ENCODE measurements around the gene FAM124A.
A peak's percentile ranks its signal among the peaks of the same experiment; 100 is the strongest.

The FAM124A gene

DNA sequence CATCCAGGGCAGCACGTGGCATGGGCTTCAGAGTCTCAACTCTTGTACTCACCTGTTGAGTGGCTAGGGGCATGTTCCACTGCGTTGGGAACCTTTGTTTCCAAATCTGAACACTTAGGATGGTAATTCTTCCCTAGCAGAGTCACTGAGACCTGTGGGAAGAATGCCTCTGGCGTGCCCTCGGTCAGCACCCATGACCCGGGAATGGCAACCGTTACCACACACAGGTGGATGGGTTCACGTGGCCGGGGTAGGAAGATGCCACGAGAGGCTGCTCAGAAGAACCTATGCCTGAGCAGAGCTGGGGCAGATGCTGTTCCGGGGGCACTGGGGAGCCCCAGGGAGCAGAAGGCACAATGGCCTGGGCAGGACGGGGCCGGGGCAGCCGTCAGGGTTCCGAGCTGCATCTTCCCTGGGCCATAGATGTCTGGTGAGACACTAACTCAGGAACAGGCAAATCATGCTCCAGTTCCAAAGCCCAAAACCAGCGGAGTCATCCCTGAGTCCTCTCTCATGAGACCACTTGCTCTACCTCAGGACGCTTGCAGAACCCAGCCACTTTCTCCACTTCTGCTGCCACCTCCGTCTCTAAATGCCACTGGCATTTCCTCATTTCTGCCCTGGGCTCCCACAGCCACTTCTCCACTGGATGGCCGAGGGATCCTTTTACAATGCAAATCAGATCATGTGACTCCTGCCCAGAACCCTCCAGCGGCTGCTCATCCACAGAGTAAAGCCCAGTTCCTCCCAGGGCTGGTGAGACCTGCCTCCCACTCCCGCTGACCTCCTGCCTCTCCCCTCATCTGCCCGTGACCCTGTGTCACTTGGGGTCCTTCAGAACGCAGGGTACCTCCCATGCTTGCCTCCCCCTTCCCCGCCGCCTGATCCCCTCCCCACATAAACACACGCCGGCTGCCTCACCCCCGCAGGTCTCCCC, 36.7 kb downstream of the FAM124A start:
- TF ChIP-seq, protein P1, sequence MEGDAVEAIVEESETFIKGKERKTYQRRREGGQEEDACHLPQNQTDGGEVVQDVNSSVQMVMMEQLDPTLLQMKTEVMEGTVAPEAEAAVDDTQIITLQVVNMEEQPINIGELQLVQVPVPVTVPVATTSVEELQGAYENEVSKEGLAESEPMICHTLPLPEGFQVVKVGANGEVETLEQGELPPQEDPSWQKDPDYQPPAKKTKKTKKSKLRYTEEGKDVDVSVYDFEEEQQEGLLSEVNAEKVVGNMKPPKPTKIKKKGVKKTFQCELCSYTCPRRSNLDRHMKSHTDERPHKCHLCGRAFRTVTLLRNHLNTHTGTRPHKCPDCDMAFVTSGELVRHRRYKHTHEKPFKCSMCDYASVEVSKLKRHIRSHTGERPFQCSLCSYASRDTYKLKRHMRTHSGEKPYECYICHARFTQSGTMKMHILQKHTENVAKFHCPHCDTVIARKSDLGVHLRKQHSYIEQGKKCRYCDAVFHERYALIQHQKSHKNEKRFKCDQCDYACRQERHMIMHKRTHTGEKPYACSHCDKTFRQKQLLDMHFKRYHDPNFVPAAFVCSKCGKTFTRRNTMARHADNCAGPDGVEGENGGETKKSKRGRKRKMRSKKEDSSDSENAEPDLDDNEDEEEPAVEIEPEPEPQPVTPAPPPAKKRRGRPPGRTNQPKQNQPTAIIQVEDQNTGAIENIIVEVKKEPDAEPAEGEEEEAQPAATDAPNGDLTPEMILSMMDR (IDR thresholded peaks at IDR 0.05): no peak
- Mint-ChIP-seq H3K9me3 (no peaks in the 10 kb centered on the region), H3K36me3 (ENCODE audit: low read depth) (no peaks in the 10 kb centered on the region), H3K27me3 (ENCODE audit: low read depth, poor library complexity) (peaks cover 10% of the 10 kb centered on the region), H3K4me1 (peaks cover 41% of the 10 kb centered on the region), H3K27ac (peak overlapping the region; percentile 16), H3K4me3 (no peak overlapping the region)
- peak; percentile 47 for DNase-seq

DNA sequence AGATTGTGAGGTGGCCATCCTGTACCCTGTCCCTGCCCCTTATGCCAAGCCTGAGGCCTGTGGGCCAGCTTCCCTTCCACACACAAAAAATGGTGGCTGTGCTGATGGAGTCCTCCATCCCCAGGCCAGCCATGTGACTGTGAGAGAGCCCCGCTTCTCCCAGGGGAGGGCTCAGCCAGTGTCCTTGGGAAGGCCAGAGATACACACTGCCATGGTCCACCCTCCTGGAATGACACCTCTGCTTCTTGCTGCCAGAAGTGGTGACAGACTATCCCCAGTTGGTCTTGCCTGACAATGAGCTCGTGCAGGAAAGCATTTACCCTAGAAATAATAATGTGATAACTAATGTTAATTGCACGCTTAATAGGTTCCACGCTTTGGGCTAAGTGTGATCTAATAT, 38.0 kb downstream of the FAM124A start:
- no peak for DNase-seq
- no peak overlapping the region for H3K27ac Mint-ChIP-seq

DNA sequence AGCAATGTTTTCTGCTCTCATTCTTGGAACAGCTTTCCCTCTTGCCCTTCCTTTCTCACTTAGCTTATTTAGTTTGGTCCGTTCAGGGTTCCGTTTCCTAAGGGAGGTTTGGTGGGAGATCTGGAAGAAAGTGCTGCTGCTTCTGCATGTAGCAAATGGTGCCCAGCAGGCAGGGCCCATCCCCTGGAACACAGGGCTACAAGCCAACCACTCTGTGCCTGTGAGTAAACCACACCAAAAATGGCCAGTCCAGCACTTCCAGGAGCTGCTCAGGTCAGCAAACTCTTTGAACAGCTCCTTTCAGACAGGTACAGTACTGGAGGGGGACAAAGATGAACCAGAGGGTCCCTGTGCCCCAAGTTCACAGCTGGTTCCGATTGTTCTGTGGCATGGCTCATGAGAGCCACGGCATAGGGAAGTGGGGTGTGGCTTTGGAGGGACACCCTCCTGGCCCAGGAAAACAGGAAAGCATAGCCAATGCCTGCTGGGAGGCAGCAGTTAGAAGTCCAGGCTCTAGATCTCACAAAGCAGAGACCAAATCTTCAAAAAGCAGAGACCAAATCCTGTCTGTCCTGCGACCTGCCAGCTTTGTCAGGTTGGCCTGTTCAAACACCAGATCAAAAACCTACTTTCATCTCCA, 39.5 kb downstream of the FAM124A start:
- DNase-seq: no peak
- Mint-ChIP-seq H3K9me3 (no peaks in the 10 kb centered on the region), H3K27ac (peak overlapping the region; percentile 33), H3K27me3 (ENCODE audit: low read depth, poor library complexity) (peaks cover 9% of the 10 kb centered on the region), H3K36me3 (ENCODE audit: low read depth) (no peaks in the 10 kb centered on the region), H3K4me3 (no peak overlapping the region), H3K4me1 (peaks cover 41% of the 10 kb centered on the region)
- TF ChIP-seq, protein P1 (IDR thresholded peaks at IDR 0.05): no peak

More for the DNA sequence above, 38.0 kb downstream of the FAM124A start:
- Mint-ChIP-seq H3K4me1 (peaks cover 41% of the 10 kb centered on the region), H3K27me3 (ENCODE audit: low read depth, poor library complexity) (peaks cover 9% of the 10 kb centered on the region), H3K9me3 (no peaks in the 10 kb centered on the region), H3K36me3 (ENCODE audit: low read depth) (no peaks in the 10 kb centered on the region), H3K4me3 (no peak overlapping the region)
- TF ChIP-seq, protein P1 (IDR thresholded peaks at IDR 0.05): no peak

DNA sequence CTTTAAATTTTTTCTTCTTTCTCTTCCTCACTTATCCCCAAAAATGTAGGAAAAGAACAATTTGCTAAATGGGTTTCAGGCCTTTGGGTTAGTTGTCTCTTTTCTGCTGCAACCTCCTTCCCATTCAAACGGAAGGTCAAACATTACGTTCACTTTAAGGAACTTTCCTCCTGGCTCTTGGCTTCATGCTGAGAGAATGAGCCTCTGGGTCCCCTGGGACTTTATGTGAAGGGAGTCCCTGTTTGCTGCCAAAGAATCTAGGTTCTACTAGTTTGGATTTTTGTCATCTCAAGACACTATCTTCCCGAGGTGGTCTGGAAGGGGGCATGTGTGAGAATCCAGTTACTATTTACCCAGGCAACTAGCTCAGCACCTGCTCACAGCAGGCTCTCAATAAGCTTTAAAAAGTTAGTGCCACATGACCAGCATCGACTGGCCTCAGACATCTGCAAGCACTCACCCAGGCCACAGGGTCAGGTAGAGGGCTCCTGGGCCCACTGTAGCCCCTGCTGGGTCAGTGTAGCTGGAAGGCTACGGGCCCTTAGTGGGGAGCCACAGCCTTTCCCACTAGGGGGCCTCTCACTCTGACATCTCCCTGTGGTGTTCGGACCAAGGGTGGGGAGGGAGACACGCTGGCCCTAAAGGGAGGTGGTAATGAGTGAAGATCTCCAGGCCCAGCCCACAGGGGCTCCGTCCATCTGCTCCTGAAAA, 40.5 kb downstream of the FAM124A start:
- no peak overlapping the region for H3K27ac Mint-ChIP-seq
- no peaks in the 10 kb centered on the region for H3K36me3 Mint-ChIP-seq (ENCODE audit: low read depth)

DNA sequence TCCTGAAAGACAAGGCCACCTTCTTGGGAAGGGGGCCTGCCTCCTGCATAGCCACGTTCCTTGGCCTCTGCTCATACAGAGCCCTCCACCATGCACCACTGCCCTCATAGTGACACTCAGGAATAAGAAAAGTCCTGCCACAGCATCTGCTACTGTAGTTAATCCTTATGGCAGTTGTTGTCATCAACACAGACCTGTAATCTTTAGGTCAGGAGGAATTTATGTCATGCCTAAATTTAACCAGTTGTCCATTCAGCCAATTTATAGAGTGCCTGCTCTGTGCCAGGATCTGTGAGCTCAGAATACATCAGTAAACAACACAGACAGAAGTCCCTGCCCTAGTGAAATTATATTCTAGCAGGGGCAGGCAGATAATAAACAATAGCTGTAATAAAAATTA, 44.4 kb downstream of the FAM124A start:
- TF ChIP-seq, protein P1 (IDR thresholded peaks at IDR 0.05): no peak
- no peaks in the 10 kb centered on the region for H3K9me3 Mint-ChIP-seq

More for the DNA sequence above, 40.5 kb downstream of the FAM124A start:
- DNase-seq: peak; percentile 17
- no peak overlapping the region for H3K4me3 Mint-ChIP-seq
- TF ChIP-seq, protein P1 (IDR thresholded peaks at IDR 0.05): no peak
- peaks cover 41% of the 10 kb centered on the region for H3K4me1 Mint-ChIP-seq
- H3K27me3 Mint-ChIP-seq (ENCODE audit: low read depth, poor library complexity): peaks cover 7% of the 10 kb centered on the region
- H3K9me3 Mint-ChIP-seq: no peaks in the 10 kb centered on the region

More for the DNA sequence above, 44.4 kb downstream of the FAM124A start:
- no peak overlapping the region for H3K27ac Mint-ChIP-seq
- no peaks in the 10 kb centered on the region for H3K36me3 Mint-ChIP-seq (ENCODE audit: low read depth)
- H3K27me3 Mint-ChIP-seq (ENCODE audit: low read depth, poor library complexity): peaks cover 7% of the 10 kb centered on the region
- H3K4me3 Mint-ChIP-seq: no peak overlapping the region
- H3K4me1 Mint-ChIP-seq: peaks cover 15% of the 10 kb centered on the region
- no peak for DNase-seq

All from nephron progenitor cell (in vitro differentiated cells).